ENCODE measurements around the gene RPS24. TPM values are rescaled to one million over a fixed set of nuclear protein-coding genes. Genes with fewer than 3 reads are reported as not detected.

RPS24 gene
- total RNA-seq, 5 donors from 2014 or later (not counting 1 experiment from before 2014, with no cell fraction given), result 1,070 to 1,783 (median 1,384) TPM

GRCh38 chr10:78021201-78021600 lies 12.5 kb upstream of the RPS24 start:
- Histone ChIP-seq H3K9me3 (no peaks in the 10 kb centered on the region), H3K36me3 (ENCODE audit: control insufficient read depth in 2 of 2, extremely low read depth in 1 of 2, insufficient read depth in 1 of 2, low read length in 1 of 2) (peaks cover 12 to 95% of the 10 kb centered on the region in 2 donors), H3K4me3 (ENCODE audit: control insufficient read depth in 1 of 2, extremely low read depth in 1 of 2, low read length in 1 of 2) (no peak overlapping the region), H3K27me3 (replicated peaks in 1 of 2; ENCODE audit: control insufficient read depth in 2 of 2, extremely low read depth in 1 of 2, insufficient read depth in 2 of 2, low read length in 1 of 2) (no peaks in the 10 kb centered on the region), H3K4me1 (ENCODE audit: control insufficient read depth in 1 of 2, extremely low read depth in 1 of 2, insufficient read depth in 2 of 2, low read length in 2 of 2) (no peaks in the 10 kb centered on the region), H3K27ac (ENCODE audit: low read length) (no peak overlapping the region)
- H3K27ac Mint-ChIP-seq, result no peak overlapping the region
- no peaks in the 10 kb centered on the region for H3K27me3 Mint-ChIP-seq
- peaks cover 0 to 2% (median 2%) of the 10 kb centered on the region in 3 donors for H3K4me1 Mint-ChIP-seq
- ChIA-PET CTCF (no interaction called here), POLR2A (no interaction called here)
- DNase-seq, result no peak
- peaks cover 58% of the 10 kb centered on the region for H3K36me3 Mint-ChIP-seq
- WGBS (ENCODE audit: insufficient coverage), result 40% methylated on average over 1 of the region's 2 CpGs
- no peaks in the 10 kb centered on the region for H3K9me3 Mint-ChIP-seq
- no peak for ATAC-seq (replicated peaks in 1 of 4)
- H3K4me3 Mint-ChIP-seq, result no peak overlapping the region

- DNase-seq, result no peak
- ATAC-seq (replicated peaks in 1 of 4), result no peak
- H3K4me1 Mint-ChIP-seq, result peaks cover 19 to 22% (median 21%) of the 10 kb centered on the region in 3 donors
- H3K9me3 Mint-ChIP-seq, result no peaks in the 10 kb centered on the region
- Histone ChIP-seq H3K27me3 (replicated peaks in 1 of 2; ENCODE audit: control insufficient read depth in 2 of 2, extremely low read depth in 1 of 2, insufficient read depth in 2 of 2, low read length in 1 of 2) (no peaks in the 10 kb centered on the region), H3K9me3 (no peaks in the 10 kb centered on the region), H3K4me1 (ENCODE audit: control insufficient read depth in 1 of 2, extremely low read depth in 1 of 2, insufficient read depth in 2 of 2, low read length in 2 of 2) (peaks cover 8 to 12% of the 10 kb centered on the region in 2 experiments), H3K4me3 (ENCODE audit: control insufficient read depth in 1 of 2, extremely low read depth in 1 of 2, low read length in 1 of 2) (no peak overlapping the region), H3K27ac (ENCODE audit: low read length) (no peak overlapping the region), H3K36me3 (ENCODE audit: control insufficient read depth in 2 of 2, extremely low read depth in 1 of 2, insufficient read depth in 1 of 2, low read length in 1 of 2) (peaks cover 8 to 74% of the 10 kb centered on the region in 2 donors)
- no peak overlapping the region for H3K27ac Mint-ChIP-seq
- H3K4me3 Mint-ChIP-seq, result no peak overlapping the region
- CTCF ChIA-PET, result no interaction called here
- WGBS (ENCODE audit: insufficient coverage), result 100% methylated on average over 2 of the region's 3 CpGs
- H3K27me3 Mint-ChIP-seq, result no peaks in the 10 kb centered on the region
- H3K36me3 Mint-ChIP-seq, result peaks cover 58% of the 10 kb centered on the region
- POLR2A ChIA-PET, result interaction anchor here in 1 of 2 donors (0.6 kb wide), 1 partner anchor 25 kb away, joined by 8 read pairs; no protein-coding TSS in a partner anchor
Observed at GRCh38 chr10:78023741-78024140, 9.9 kb upstream of the RPS24 start.

GRCh38 chr10:78025685-78026364 lies 7.8 kb upstream of the RPS24 start:
- no peaks in the 10 kb centered on the region for H3K9me3 Mint-ChIP-seq
- Histone ChIP-seq H3K4me1 (ENCODE audit: control insufficient read depth in 1 of 2, extremely low read depth in 1 of 2, insufficient read depth in 2 of 2, low read length in 2 of 2) (peaks cover 12 to 17% of the 10 kb centered on the region in 2 experiments), H3K36me3 (ENCODE audit: control insufficient read depth in 2 of 2, extremely low read depth in 1 of 2, insufficient read depth in 1 of 2, low read length in 1 of 2) (peaks cover 3 to 56% of the 10 kb centered on the region in 2 donors), H3K27ac (ENCODE audit: low read length) (no peak overlapping the region), H3K4me3 (ENCODE audit: control insufficient read depth in 1 of 2, extremely low read depth in 1 of 2, low read length in 1 of 2) (no peak overlapping the region), H3K27me3 (replicated peaks in 1 of 2; ENCODE audit: control insufficient read depth in 2 of 2, extremely low read depth in 1 of 2, insufficient read depth in 2 of 2, low read length in 1 of 2) (no peaks in the 10 kb centered on the region), H3K9me3 (no peaks in the 10 kb centered on the region)
- POLR2A ChIA-PET, result no interaction called here
- peaks cover 33 to 34% (median 34%) of the 10 kb centered on the region in 3 donors for H3K4me1 Mint-ChIP-seq
- peaks cover 48% of the 10 kb centered on the region for H3K36me3 Mint-ChIP-seq
- H3K4me3 Mint-ChIP-seq, result no peak overlapping the region
- H3K27ac Mint-ChIP-seq, result no peak overlapping the region
- CTCF ChIA-PET, result no interaction called here
- DNase-seq (no peak), ATAC-seq (replicated peaks in 1 of 4) (no peak)
- WGBS (ENCODE audit: insufficient coverage), result 93% methylated on average over 3 of the region's 8 CpGs
- no peaks in the 10 kb centered on the region for H3K27me3 Mint-ChIP-seq

GRCh38 chr10:78028438-78029268 lies 5.0 kb upstream of the RPS24 start:
- Mint-ChIP-seq H3K27ac (peak overlapping the region; percentile 90 to 96), H3K36me3 (peaks cover 29% of the 10 kb centered on the region), H3K27me3 (no peaks in the 10 kb centered on the region), H3K4me3 (peak overlapping the region; percentile 96 to 99 (median 99)), H3K4me1 (peaks cover 34 to 39% (median 37%) of the 10 kb centered on the region in 3 donors), H3K9me3 (no peaks in the 10 kb centered on the region)
- Histone ChIP-seq H3K27ac (ENCODE audit: low read length) (peak overlapping the region; percentile 43), H3K4me1 (ENCODE audit: control insufficient read depth in 1 of 2, extremely low read depth in 1 of 2, insufficient read depth in 2 of 2, low read length in 2 of 2) (peaks cover 12 to 22% of the 10 kb centered on the region in 2 experiments), H3K36me3 (ENCODE audit: control insufficient read depth in 2 of 2, extremely low read depth in 1 of 2, insufficient read depth in 1 of 2, low read length in 1 of 2) (peaks cover 0 to 28% of the 10 kb centered on the region in 2 donors), H3K27me3 (replicated peaks in 1 of 2; ENCODE audit: control insufficient read depth in 2 of 2, extremely low read depth in 1 of 2, insufficient read depth in 2 of 2, low read length in 1 of 2) (no peaks in the 10 kb centered on the region), H3K4me3 (ENCODE audit: control insufficient read depth in 1 of 2, extremely low read depth in 1 of 2, low read length in 1 of 2) (peak overlapping the region; percentile 86 to 100), H3K9me3 (no peaks in the 10 kb centered on the region)
- DNase-seq (peak in 33 of 35 experiments; percentile 4 to 49 (median 21)), ATAC-seq (replicated peaks in 1 of 4) (no peak)
- ChIA-PET POLR2A (interaction anchor here (0.5 to 0.6 kb wide), 2 partner anchors 9 to 13 kb away, joined by 3 to 5 read pairs; no protein-coding TSS in a partner anchor), CTCF (interaction anchor here in 1 of 2 donors (0.5 kb wide), 1 partner anchor 20 kb away, joined by 3 read pairs; no protein-coding TSS in a partner anchor)
- WGBS (ENCODE audit: insufficient coverage), result 24% methylated on average over 28 of the region's 36 CpGs

GRCh38 chr10:78029269-78030226 lies 4.1 kb upstream of the RPS24 start, which contains the start of gene POLR3A:
Gene POLR3A, minus strand, starts transcription at chr10:78029515. Its CDS starts 108 bp downstream, at chr10:78029407.
- Mint-ChIP-seq H3K27me3 (no peaks in the 10 kb centered on the region), H3K9me3 (no peaks in the 10 kb centered on the region), H3K4me3 (peak within 1 kb of the TSS; percentile 96 to 99 (median 99)), H3K27ac (peak within 1 kb of the TSS; percentile 90 to 96), H3K4me1 (peaks cover 39 to 44% (median 42%) of the 10 kb centered on the region in 3 donors), H3K36me3 (peaks cover 20% of the 10 kb centered on the region)
- peaks cover 15 to 24% of the 10 kb centered on the region in 2 experiments for H3K4me1 ChIP-seq (ENCODE audit: control insufficient read depth in 1 of 2, extremely low read depth in 1 of 2, insufficient read depth in 2 of 2, low read length in 2 of 2)
- H3K36me3 ChIP-seq (ENCODE audit: control insufficient read depth in 2 of 2, extremely low read depth in 1 of 2, insufficient read depth in 1 of 2, low read length in 1 of 2), result peaks cover 0 to 19% of the 10 kb centered on the region in 2 donors
- ATAC-seq (replicated peaks in 1 of 4) (peak; percentile 47 to 66 (median 55)), DNase-seq (peak; percentile 80 to 96 (median 89))
- under 1% methylated on average over 21 of the region's 35 CpGs for WGBS (ENCODE audit: insufficient coverage)
- peak within 1 kb of the TSS; percentile 86 to 100 for H3K4me3 ChIP-seq (ENCODE audit: control insufficient read depth in 1 of 2, extremely low read depth in 1 of 2, low read length in 1 of 2)
- no peaks in the 10 kb centered on the region for H3K27me3 ChIP-seq (replicated peaks in 1 of 2; ENCODE audit: control insufficient read depth in 2 of 2, extremely low read depth in 1 of 2, insufficient read depth in 2 of 2, low read length in 1 of 2)
- no peaks in the 10 kb centered on the region for H3K9me3 ChIP-seq
- H3K27ac ChIP-seq (ENCODE audit: low read length), result peak within 1 kb of the TSS; percentile 53
- CTCF ChIA-PET, result interaction anchor here (0.6 to 0.7 kb wide), 3 partner anchors 16 to 1334 kb away, joined by 4 to 9 read pairs (median 5); no protein-coding TSS in a partner anchor
- POLR2A ChIA-PET, result interaction anchor here in 1 of 2 donors (0.5 kb wide), 1 partner anchor 16 kb away, joined by 5 read pairs; no protein-coding TSS in a partner anchor
